DND-41 (cell line): Measurements from ENCODE around the gene SCN5A.
A peak's percentile ranks its signal among the peaks of the same experiment; 100 is the strongest.

Experiments used
- CTCF ChIP-seq: IDR thresholded peaks from 2 replicates; pipeline ENCODE4 v1.5.1; 2012; ENCODE audit warnings: borderline replicate concordance, low read length, moderate library complexity, mild to moderate bottlenecking; ENCODE audit not compliant: poor library complexity, severe bottlenecking; ENCODE audit errors: extremely low read depth
- EZH2 ChIP-seq: IDR thresholded peaks from 3 replicates; pipeline ENCODE4 v1.6.1; 2012; ENCODE audit warnings: borderline replicate concordance, low read depth, mild to moderate bottlenecking, moderate library complexity, low read length, inconsistent platforms; ENCODE audit not compliant: severe bottlenecking

GRCh38 chr3:38655708-38656300, 6.3 kb upstream of the SCN5A start:
- TF ChIP-seq CTCF = peak; percentile 79
- TF ChIP-seq EZH2 = no peak
